Cortex of kidney (tissue), 1 donor: ENCODE measurements around the gene TYW1.
"Not testable (repeated sequence)": the region's sequence is repeated elsewhere in the genome, so short reads cannot be mapped to it uniquely, and the experiment has no call there.

Source experiments
- DNase-seq: peaks from one replicate; lab custom pipeline; 2025; lab: John Stamatoyannopoulos, UW

Gene TYW1

DNA sequence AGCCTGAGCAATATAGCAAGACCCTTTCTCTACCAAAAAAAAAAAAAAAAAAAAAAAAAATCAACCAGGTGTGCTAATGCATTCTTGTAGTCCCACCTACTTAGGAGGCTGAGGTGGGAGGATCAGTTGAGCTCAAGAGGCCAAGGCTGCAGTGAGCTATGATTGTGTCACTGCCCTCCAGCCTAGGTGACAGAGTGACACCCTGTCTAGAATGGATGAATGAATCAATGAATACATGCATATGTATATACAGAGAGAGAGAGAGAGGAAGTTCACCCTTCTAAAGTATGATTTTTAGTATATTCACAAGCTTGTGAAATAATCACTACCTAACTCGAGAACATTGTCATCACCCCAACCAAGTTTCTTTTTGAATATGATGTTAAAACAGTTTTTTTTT lies 138.3 kb downstream of the TYW1 start:
- not testable (repeated sequence) for DNase-seq

DNA sequence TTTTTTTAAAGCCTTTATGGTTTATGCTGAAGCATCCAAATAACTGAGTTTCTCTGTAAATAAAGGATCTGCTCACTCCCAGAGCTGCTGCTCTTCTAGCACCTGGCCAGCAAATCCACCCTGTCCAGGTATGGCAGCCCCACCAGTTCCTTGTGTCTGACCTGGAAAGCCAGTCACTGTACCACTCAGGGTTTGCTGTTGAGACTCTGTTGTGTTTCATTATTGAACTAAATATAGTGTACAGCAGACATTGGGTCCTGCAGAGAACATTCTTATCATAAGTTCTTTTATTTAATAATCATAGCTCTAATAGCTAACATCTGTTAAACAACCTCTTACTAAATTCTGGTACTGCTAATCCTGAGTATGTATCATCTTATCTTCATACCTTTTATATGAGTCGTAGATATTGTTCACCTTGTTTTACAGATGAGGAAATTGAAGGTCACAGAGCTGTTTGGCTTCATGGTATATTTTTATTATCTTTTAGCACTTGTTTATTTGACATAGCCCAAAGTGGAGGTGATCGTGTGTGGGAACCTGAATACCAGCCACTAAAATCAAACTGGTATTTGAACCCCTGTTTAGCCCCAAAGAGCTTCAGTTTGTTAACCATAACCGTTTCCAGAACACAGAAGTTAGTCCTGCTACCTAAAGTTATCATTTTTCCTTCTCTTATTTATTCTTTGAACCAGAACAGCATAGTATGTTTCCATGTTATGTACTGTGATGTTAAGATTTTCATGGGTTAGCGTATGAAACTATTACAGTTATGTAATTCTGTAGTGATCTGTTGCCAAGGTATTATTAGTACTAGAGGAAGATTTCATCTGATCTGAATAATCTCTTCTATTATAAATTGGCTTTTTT lies 139.2 kb downstream of the TYW1 start:
- not testable (repeated sequence) for DNase-seq

DNA sequence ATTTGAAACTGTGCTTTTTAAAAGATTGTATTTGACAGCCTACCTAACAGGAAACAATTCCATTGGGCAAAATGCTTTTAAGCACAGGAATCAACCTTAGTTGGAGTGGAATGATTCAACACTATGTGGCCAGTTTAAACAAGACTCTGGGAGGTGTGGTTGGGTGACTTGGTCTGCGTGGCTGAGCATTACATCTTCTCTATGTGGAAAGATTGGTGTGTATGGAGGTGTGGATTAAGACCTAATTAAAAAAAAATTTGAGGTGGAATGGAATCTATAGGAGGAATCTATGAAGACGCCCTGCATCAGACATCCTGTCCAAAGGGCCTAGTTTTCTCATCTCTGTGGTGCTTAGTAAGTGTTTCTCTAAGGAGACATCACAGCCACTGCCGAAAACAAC lies 140.9 kb downstream of the TYW1 start:
- DNase-seq, result not testable (repeated sequence)

DNA sequence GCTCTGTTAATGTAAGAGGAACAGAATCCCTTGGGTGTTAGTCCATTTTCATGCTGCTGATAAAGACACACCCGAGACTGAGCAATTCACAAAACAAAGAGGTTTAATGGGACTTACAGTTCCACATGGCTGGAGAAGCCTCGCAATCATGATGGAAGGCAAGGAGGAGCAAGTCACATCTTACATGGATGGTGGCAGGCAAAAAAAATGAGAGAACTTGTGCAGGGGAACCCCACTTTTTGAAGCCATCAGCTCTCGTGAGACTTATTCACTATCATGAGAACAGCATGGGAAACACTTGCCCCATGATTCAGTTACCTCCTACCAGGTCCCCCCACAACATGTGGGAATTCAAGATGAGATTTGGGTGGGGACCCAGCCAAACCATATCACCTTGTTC lies 143.2 kb downstream of the TYW1 start:
- DNase-seq, result not testable (repeated sequence)

DNA sequence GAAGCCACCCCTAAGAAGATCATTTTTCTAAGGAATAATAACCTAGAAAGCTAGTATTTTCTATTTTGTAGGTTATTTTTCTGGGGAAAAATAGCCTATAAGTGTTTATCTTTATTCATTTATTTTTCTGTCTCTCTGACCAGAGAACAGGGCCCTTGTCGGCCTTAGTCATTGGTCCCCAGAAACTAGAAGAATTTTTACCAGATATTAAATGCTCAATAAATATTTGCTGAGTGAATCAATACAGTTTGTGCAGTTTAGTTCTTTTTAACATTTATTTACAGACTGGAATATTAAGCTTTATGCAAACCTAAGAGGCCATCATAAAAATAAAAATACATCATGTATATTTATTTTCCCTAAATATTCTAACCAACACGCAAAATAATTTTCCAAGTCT lies 144.4 kb downstream of the TYW1 start:
- DNase-seq, result not testable (repeated sequence)

DNA sequence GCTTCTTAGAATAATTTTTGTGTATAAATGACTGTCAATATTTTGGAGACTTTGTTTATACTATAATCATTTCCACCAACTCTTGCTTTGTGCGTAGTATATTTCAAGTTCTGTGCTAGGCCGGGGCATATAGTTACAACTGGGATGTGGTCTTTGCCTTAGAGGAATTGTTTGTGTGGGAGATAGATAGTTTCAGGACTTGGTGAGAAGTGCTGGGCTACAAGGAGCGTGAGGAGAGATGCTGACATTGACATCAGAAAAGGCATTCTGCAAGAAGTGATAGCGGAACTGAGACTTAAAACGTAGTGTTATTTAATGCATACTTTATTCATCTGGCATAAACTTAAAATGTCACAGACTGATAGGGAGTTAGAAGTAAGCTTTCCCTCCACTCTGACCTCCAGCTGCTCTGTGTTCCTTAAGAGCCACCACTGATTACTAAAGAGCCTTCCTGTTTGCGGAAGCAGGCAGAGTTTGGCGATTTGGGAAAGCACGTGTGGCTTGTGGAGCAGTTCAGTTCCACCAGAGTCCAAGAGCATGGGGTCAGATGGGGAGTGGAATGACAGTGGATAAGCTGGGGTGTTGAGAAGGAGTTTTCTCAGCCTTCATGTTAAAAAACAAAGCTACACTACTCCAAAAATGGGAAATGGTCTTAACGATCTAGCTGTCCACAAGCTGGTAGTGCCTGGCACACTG lies 146.6 kb downstream of the TYW1 start:
- DNase-seq, result not testable (repeated sequence)

DNA sequence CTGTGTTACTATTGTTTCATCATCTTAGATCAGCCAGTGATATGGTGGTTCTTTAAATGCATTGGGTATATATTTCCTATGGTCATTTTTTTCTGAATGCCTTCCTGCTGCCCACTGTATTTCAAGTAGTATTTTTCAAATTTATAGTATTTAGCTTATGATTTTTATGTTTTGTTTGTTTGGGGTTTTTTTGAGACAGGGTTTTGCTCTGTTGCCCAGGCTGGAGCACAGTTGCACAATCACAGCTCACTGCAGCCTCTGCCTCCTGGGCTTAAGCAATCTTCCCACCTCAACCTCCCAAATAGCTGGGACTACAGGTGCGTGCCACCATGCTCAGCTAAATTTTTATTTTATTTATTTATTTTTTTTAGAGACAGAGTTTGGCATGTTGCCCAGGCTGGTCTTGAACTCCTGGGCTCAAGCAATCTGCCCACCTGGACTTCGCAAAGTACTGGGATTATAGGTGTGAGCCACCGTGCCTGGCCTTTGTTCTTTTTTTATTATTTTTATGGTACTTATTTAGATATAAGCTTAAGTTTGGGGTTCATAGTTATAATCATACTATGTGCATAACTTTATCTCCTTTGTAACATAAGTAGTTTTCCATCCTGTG lies 149.1 kb downstream of the TYW1 start:
- not testable (repeated sequence) for DNase-seq

DNA sequence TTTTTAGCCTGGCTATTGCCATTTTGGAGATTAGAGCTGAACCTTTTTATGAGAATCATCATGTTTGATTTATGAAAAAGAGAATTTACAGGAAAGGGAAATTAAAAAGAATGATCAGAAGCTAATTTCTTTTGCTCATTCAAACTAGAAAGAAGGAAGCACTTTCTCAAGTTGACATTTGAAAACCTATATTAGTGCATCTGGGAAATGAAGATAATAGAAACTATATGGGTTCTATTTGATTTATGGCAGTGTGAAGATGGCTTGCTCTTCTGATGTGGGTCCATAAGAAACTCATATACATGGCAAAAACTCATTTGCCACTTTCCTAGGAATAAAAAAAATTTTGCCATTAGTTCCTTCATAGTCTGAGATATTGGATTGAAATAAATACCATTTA lies 152.5 kb downstream of the TYW1 start:
- not testable (repeated sequence) for DNase-seq

DNA sequence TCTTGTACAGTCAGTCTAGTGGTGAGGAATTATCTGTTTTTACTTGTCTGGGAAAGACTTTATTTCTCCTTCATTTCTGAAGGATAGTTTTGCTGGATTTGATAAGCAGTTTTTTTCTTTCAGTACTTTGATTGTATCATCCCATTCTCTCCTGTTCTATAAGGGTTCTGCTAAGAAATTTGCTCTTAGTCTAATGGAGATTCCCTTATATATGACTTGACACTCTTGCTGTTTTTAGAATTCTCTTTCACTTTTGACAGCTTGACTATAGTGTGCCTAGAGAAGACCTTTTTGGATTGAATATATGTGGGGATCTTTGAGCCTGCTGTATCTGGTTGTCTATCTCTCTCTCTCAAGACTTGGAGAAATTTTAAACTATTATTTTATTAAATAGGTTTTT lies 157.7 kb downstream of the TYW1 start:
- not testable (repeated sequence) for DNase-seq

DNA sequence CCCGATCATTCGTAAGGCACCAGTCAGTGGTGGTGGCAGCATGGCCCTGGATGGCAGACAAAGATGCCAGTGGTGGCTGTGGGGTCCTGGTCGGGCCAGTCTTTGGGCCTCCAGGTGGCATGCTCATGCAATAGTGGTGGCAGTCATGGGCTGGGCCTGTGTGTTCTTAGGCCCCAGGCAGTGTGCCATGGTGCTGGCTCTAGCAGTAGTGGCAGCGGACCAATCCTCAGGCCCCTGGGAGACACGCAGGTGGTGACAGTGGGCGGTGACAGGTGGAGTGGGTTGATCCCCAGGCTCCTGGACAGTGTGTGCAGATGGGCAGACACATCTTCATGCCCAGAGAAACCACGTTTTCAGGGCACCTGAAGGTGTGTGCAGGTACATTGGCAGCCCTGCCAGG lies 159.4 kb downstream of the TYW1 start:
- DNase-seq, result not testable (repeated sequence)

DNA sequence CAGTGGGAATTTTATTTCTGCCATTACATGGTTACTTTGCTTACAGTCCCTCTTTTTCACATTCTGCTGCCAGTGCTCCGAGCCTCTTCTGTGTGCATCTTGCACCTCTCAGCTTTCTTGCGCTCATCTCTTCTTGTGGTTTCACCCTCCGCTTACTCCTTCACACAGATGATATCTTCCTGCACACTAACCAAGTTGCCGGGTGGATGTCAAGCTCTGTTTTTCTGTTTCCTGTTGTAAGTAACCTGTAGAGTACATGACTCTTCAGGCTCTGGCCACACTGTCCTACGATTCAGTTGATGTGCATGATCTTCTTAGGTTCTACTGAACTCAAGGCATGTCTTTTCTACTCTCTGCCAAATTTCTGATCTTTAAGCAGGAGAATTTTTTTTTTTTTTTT lies 166.7 kb downstream of the TYW1 start:
- DNase-seq, result not testable (repeated sequence)

DNA sequence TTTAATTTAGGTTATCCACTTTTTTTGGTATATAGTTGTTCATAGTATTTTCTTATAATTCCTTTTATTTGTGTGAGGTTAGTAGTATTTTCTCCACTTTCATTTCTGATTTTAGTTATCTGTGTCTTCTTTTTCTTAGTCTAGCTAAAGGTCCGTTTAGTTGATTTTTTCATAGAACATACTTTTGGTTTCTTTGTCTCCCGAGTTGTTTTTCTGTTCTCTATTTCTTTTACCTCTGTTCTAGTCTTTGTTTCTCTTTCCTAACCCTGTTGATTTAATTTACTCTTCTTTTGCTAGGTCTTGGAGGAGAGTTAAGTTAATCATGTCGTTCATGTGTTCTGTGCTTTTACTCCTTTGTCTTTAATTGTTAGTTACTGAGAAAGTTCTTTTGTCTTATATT lies 174.5 kb downstream of the TYW1 start:
- not testable (repeated sequence) for DNase-seq

DNA sequence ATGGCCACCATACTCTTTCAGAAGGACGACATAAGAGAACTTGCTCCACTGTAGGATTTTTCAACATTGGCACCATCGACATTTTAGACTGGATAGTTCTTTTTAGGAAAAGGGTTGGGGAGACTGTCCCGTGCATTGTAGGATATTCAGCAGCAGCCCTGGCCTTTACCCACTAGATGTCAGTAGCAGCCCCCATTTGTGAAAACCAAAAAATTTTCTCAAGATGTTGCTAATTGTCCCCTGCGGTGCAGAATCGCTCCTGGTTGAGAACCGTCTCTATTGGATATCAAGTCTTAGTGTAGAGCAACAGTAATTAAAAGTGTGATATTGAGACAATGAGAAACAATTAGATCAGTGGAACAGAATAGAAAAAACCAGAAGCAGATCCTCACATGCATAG lies 180.1 kb downstream of the TYW1 start:
- not testable (repeated sequence) for DNase-seq

DNA sequence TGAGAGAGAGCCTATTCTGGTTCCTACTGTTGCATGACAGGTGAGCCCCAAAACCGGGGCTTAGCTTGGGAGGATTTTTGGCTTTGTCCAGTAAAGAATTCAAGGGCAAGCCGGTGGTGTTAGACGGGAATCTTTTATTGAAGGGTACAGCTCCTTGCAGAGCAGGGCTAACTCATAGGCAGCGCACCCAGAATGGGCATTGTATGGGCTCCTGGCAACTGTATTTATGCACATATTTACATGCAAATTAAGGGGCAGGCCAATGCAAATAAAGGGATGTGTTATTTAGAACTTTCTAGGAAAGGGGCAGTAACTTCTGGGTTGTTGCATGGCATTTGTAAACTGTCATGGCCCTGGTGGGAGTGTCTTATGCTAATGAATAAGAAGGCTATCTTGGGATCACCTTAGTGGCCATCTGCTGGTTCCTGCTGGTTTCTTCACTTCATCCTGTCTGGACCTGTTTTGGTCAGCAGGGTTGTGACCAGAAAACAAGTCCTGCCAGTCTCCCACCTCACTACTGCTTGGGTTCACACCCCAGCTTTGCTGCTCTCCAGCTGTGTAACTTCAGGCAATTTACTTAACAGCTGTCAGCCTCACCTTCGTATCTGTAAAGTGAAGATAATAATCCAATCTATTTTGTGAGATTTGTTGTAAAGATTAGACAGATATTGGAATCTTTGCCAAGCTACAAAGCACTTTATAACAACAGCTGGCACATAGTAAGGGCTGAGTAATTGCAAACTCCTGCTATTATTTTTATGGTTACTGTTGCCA lies 182.5 kb downstream of the TYW1 start:
- not testable (repeated sequence) for DNase-seq

DNA sequence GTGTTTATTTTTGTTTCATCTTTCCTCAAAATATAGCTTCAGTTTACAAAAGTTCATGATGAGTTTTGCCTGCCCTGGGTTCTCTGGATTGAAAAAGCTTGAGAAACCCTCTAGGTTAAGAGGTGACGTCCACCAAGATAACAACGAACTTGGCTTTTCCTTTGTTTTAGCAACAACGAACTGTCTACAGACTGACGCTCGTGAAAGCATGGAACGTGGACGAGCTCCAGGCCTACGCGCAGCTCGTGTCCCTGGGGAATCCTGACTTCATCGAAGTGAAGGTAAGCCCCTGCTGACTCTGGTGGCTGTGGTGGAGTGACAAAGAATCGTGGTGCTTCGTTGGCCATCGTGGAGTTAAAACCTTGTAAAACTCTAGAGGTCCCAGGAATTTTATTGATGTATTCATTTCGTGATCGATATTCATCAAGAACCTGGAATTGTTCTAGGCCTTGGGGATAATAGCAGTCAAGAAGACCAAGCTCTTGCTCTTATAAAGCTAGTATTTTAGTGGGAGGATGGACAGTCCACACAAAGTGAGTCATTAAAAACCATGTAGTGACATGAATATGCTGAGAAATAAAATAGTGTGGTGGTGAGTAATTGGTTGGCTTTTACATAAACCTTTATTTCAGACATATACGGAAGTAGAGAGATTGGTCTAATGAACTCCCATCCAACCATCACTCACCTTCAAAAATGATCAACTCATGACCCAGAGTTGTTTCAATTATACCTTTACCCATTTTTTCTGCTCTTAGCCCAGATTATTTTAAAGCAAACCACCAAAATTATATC lies 186.5 kb downstream of the TYW1 start:
- not testable (repeated sequence) for DNase-seq

DNA sequence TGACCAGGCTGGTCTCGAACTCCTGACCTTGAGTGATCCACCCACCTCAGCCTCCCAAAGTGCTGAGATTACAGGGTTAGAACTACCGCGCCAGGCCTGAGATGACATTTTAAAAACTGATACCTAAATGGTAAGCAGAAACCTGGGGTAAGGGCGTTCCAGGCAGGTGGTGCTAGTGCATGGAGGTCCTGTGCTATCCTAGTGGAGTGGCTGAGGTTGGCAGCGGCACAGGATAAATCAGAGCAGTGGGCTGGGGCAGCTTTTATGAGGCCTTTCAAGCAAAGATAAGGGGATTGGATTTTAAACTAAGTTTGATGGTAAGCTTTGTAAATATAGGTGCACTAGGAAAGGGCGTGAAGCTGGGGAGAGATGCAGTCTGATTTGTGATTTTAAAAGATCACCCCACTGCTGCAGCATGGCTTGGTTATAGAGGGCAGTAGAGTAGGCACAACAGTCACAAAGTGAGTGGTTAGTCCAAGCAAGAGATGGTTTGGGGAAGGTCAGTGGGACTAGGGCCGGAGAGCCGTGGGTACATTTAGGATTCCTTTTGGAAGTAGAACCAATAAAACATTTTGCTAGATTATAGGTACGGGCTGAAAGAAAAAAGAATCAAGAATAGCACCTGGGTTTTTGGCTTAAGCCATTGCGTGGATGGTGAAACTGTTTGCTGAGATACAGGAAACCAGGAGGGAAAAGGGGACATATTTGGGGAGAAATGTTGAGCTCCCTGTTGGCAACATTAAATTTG lies 188.5 kb downstream of the TYW1 start:
- not testable (repeated sequence) for DNase-seq

DNA sequence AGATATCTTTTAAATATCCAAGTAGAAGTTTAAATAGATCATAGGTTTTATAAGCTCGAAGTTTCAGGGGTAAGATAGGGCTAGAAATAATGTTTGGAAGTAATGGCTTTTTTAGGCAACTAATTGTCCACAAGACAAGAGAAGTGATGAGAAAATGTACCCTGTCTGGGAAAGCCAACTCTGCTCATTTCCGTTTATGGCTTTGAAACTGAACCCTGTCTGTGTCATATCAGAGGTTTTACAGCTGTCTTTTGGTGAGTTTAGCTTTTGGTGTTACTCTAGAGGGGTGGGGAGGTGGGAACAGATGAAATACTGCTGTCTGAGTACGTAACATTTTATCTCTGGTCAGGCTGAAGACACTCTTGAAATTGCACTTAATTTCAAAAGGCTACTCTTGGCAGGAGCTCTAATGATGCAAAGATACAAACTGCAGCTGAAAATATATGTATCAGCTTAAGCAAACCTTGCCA lies 189.1 kb downstream of the TYW1 start:
- DNase-seq, result not testable (repeated sequence)

DNA sequence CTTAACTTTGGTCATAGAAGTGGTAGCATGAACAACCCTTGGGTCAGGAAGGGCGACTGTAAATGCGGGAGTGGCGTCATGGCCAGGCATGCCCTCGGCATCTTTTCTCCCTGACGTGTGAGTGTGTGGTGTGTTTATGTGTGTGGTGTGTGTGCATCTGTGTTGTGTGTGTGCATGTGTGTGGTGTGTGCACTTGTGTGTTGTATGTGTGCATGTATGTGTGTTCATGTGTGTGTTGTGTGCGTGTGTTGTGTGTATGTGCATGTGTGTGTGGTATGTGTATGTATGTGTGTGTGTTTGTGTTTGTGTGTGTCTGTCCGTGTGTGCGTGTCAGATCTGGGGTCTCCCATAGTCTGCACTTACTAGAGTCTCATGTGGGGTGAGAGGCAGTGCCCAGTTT lies 192.5 kb downstream of the TYW1 start:
- DNase-seq, result not testable (repeated sequence)

DNA sequence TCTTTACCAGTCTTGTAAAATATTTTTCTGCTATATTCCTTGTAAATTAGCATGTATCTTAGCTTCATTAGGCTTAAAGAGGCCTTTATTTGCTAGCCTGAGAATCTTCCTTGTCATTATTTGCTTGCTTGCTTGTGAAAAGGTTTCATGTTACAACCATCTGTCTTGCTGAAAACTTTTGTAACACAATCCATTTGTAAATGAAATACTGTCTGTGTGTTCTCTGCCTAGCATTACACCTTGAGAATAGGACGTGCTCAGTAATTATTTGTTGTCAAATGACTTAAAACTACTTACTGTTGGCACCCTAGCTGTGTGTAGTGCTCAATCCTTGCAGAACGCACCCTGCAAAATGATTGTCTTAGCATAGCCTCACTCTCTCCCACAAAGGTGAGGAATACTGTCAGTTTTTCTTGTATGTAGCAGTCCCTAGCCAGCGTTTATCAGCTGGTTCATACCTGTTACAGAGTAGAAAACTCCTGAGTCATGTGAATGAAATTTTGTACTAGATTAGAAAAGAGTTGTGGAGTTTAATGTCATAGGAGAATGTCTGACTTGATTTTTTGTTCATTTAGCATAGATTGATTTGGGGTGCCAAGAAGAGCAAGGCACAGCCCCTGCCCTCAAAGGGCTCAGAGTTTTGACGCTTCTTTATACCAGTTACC lies 193.3 kb downstream of the TYW1 start:
- not testable (repeated sequence) for DNase-seq
